Renal cortex interstitium (tissue), 11 donors: ENCODE data around the gene ARID5B. TPM values are rescaled to one million over a fixed set of nuclear protein-coding genes. Genes with fewer than 3 reads are reported as not detected.

ENCODE experiments used
- DNase-seq, 11 donors: peaks; one replicate each; pipeline ENCODE4 v3.0.0-alpha.2; 2013; ENCODE audit warnings: low read depth in 9 of 11, low spot score in 4 of 11; ENCODE audit errors: extremely low read depth in 1 of 11
- polyA plus RNA-seq, 3 donors: library from polyadenylated mRNA; unstranded; fragments of 120-200 nt; gene quantifications; one replicate each; pipeline ENCODE4 v1.2.1, GENCODE V29; 2013; ENCODE audit not compliant: insufficient read length in 3 of 3

The ARID5B gene
- polyA plus RNA-seq, 3 donors, result 45.5 to 70.4 (median 54.9) TPM

DNA sequence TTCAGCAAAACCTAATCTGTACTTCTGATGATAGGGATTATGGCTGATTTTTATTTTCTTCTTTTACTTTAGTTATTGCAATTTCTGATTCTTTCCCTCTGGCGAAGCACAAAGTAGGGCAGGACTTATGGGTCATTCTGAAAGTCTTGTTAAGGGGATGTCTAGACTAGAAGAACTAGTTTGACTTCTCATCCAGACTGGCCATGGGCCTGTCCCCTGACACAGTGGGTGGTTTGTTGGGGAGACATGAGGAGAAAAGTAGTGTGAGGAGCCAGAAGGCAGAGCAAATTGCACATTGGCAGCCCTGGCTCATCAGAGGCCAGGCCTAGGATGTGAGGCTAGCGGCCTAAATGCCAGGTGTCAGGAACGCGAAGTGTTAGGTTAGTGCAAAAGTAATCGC lies 214.3 kb downstream of the ARID5B start:
- no peak for DNase-seq

DNA sequence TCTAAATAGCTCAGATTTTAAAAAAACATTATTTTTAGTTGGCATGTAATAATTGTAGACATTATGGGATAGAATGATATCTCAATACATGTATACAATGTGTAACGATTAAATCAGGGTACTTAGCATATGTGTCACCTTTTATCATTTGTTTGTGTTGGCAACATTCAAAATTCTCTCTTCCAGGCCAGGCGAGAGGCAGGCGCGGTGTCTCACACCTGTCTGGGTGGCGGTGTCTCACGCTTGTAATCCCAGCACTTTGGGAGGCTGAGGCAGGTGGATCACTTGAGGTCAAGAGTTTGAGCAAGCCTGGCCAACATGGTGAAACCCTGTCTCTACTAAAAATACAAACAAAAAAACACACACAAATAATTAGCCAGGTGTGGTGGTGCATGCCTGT lies 215.4 kb downstream of the ARID5B start:
- no peak for DNase-seq

DNA sequence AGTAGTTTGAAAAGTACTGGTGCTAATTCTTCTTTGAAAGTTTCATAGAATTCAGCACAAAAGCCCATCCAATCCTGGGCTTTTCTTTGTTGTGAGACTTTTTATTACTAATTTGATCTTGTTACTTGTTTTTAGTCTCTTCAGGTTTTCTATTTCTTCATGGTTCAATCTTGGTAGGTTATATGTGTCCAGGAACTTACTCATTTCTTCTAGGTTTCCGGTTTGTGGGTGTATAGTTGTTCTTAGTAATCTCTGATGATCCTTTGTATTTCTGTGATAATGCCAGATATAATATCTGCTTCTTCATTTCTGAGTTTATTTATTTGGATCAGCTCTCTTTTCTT lies 219.7 kb downstream of the ARID5B start:
- DNase-seq, result no peak

DNA sequence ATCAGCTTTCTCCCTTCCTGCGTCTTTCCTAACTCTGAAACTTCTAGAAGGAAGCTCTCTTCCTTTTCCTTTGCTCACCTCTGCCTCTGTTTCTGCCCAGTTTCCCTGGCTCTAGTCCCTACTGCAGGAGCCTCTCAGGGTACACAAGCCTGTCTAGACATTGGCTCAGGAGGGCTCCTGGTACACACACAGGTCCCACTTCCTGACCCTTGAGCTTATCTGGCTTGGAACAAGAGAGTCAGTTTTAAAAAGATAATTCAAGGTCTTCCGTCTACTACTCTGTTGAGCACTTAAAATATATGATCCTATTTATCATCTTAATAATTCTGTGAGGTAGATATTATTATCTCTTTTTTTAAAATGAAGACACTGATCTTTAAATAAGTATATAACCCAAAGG lies 226.5 kb downstream of the ARID5B start:
- DNase-seq, result no peak

DNA sequence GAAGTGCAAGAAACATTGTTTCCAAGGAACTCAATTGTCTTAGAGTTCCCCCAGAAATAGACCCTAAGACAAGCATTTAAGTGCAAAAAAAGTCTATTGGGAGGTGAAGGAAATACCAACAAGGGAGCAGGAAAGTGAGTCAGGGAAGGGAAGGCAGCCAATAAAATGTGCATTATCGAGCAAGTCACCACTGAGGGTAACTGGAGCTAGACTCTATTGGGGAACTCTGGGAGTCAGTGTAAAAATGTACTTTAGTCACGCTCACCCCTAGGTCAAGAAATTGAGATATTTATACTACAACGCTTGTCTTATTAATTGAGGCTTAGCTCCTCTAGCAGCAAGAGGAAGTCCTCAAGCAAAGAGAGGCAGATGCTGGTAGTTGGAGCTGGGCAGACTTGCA lies 229.4 kb downstream of the ARID5B start:
- DNase-seq, result no peak

DNA sequence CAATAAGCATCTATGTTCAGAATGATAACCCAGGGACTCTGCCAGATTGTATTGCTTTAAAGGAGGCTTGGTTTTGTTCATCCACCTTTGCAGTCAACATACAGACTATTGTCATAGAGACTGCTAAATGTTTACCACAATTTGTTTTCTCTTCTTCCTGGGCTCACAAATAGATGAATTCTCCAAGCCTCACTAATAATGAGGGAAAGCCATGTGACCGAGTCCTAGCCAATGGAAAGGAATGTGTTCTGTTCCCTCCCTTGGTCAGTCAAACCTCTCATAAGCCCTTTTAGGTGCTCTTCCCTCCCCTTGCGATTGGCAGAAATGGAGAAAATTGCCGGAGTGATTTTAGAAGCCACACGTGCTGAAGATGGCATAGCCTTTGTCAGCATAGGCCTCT lies 230.2 kb downstream of the ARID5B start:
- no peak for DNase-seq

DNA sequence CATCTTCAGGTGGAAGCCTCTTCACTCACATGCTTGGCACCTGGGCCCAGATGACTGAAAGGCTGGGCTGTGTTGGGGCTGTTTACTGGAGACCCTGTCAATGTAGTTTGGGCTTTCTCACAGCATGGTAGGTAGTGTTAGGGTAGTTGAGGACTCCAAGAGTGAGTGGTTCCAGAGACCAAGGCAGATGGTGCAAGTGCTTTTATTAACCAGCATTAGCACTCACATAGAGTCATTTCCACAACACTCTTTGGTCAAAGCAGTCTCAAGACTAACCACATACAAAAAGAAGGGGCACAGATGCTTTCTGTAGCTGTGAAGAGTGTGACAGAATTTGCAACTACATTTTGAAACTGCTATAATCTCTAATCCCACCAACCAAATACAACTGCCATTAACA lies 232.1 kb downstream of the ARID5B start:
- no peak for DNase-seq

DNA sequence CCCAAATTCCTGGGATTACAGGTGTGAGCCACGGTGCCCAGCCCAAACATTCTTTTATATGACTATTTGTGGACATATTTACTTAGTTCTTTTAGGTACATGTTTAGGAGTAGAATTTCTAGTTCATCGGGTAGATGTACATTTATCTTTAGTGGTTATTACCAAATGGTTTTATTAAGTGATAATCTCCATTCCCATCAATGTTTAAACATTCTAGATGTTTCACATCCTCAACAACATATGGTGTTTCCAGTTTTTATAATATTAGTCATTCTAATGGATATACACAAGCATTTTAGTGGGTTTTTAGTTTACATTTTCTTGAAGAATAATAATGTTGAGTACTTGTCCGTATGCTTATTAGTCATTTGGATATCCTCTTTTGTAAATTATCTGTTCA lies 235.4 kb downstream of the ARID5B start:
- DNase-seq, result no peak

Other genes starting within 250 kb of the ARID5B start
- 1 to 10 TPM; 1.7 to 2.6 (median 1.9) TPM for gene CABCOCO1, start 238.8 kb upstream of the ARID5B start, polyA plus RNA-seq